H54 (cell line): ENCODE results near the gene ARHGAP10.
"Not testable (repeated sequence)": the region's sequence is repeated elsewhere in the genome, so short reads cannot be mapped to it uniquely, and the experiment has no call there.

Source experiments
- DNase-seq: peaks from one replicate; pipeline ENCODE4 v3.0.0; 2011; ENCODE audit warnings: low spot score, mixed read lengths; ENCODE audit not compliant: insufficient read length
- FAIRE-seq: peaks from 3 replicates; lab custom pipeline; 2011; peaks lifted over from hg19 to GRCh38; lab: Jason Lieb, UNC
- POLR2A ChIP-seq: IDR thresholded peaks from 2 replicates; pipeline ENCODE4 v1.6.1; 2011; ENCODE audit warnings: low read depth, mild to moderate bottlenecking, low read length

The ARHGAP10 gene

DNA sequence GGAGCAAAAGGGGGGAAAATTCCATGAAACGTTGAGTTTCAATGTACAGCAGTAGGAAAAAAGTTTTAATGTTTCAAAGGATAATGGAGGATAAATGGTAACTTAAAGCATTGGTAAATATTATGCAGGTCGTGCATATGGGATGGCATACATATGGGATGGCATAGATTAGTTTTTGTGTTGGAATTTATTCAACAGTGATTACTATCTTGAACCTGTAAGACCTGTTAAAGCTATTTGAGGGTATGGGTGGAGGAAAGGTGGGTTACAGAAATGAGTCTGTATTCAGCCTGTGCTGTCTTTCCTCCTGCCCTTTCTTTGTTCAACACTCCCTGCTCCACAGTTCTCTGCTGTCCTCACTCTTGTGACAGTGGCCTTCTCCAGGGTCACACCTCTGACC is 54.6 kb downstream of the ARHGAP10 start:
- FAIRE-seq (no peak), DNase-seq (no peak)
- TF ChIP-seq POLR2A = no peak

DNA sequence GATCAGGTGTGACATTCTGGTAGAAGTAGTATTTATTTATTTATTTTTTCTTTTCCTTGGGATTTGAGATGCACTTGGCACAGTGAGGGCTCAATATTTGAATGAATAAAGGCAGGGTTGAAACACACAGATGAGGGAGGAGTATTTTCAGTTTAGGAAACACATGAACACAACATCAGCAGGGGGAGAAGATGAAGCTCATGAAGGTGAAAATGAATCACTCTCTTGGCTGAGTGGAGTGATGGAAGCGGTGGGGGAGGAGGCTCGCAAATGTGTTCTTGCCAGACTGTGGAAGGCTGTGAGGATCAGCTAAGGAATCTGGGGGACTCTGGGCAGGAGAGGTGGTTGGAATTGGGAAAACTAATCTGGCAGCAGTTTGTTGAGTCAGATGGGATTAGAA is 55.3 kb downstream of the ARHGAP10 start:
- peak; percentile 9 for DNase-seq
- FAIRE-seq = peak; percentile 84
- TF ChIP-seq POLR2A = no peak

DNA sequence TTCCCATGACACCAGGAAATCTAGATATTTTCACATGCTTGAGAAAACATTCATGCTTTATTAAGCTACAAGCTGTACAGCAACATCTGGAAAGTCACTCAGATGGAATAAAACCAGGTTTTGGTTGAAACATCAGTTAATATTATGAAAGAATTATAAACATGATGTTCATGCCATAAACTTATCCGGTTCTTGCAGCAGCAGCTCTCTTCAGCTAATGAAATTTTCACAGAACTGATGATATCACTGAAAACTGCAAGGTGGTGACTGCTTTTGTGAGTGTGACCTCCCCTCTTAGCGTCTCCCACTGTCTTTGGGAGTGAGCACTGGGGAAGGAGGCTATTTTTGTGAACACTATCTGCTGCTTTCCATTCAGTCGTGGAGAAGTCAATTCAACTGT is 56.9 kb downstream of the ARHGAP10 start:
- DNase-seq (no peak), FAIRE-seq (no peak)
- no peak for TF ChIP-seq POLR2A

DNA sequence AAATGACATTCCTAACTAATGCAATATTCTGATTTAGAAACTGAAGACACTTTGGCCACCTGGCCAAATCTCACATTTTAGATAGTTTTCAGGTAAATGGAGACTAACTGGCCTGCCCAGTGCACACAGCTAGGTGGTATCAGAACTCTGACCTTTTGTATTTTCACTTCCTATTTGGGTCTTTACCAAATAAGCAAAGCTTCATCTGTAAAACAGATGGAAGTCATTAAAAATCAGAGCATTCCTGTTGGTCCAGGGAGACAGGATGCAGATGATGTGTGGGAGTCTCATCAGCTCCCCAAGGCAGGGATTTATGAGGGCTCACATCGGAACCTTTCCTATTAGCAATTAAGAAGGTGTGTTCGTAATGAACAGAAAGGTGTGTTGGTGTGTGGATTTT is 57.7 kb downstream of the ARHGAP10 start:
- DNase-seq = no peak
- no peak for TF ChIP-seq POLR2A
- FAIRE-seq = no peak

DNA sequence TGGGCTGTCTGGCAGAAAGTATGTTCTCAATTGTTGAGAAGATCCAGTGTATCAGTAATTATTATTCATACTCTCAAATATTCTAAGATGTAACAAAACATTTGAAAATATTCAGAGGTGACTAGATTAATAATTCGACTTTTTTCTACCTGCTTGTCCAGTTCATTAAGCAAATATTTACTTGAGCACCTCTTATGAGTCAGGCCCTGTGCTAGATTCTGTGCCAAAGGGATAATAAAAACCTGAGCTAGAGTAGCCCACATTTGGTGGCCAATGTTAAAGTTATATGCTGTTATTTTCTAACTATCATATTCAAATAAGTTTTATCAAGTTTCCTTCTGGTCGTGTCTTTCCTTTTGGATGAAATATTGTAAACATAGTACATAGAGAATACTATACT is 58.5 kb downstream of the ARHGAP10 start:
- FAIRE-seq = no peak
- DNase-seq = no peak
- no peak for TF ChIP-seq POLR2A

DNA sequence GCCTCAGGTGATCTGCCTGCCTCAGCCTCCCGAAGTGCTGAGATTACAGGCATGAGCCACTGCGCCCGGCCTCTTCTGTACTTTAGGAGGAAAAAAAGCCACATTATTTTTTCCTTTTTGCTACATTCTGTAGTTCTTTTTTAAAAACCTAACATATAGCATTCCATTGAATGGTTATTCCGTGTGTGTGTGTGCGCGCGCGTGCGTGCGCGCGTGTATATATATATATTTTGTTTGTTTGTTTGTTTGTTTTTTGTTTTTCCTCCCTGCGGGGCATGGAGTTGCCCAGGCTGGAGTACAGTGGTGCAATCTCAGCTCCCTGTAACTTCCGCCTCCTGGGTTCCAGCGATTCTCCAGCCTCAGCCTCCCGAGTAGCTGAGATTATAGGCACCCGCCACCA is 59.5 kb downstream of the ARHGAP10 start:
- TF ChIP-seq POLR2A = no peak
- no peak for DNase-seq
- FAIRE-seq = no peak

DNA sequence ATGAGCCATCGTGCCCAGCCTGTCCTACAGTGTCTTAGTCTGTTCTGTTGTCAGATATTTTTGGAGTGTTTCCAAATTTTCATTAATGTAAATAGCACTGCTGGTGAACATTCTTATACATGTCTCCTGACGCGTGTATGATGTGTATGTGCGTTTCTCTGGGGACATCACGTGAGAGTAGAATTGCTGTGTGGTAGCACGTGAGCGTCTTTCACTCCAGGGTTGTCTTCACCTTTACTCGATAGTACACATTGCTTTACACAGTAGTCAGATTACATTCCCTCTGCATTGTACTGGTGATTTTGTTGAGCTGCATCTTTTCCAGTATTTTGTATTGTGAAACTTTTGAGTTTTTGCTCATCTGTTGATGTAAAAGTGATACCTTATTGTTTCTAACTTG is 60.0 kb downstream of the ARHGAP10 start:
- no peak for TF ChIP-seq POLR2A
- FAIRE-seq = no peak
- no peak for DNase-seq

DNA sequence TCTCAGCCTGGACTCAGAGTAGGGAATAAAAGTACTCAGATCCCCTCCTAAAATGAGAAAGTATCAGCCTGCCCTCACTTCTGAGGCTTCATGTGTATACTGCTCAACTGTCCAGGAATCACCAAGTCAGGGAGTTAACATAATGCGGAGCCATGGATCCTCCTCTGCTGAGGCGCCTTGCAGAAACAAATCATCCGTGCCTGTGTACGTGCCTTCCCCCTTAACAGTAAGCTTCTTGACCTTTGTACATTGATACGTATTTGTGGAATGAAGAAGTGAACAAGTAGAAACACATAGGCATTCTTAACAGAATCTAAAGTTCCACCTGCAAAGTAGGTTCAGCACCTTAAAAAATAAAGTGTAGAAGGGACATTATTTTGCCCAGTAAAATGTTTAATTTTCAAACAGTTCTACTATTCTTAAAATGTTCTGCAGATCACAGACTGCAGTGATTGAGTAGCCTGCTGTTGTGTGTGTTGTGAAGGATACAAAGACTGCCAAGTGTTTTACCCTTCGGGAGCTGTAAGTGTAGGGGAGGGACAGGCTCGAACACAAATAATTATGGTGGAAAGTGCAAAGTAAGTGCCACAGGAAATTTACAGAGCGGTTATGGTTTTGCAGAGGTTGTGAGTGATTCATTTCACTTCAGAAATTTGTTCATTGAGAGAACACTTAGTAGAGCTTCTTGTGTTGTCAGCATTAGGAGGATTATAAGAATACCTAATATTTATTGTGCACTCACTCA is 61.9 kb downstream of the ARHGAP10 start:
- no peak for DNase-seq
- no peak for FAIRE-seq
- TF ChIP-seq POLR2A = no peak

DNA sequence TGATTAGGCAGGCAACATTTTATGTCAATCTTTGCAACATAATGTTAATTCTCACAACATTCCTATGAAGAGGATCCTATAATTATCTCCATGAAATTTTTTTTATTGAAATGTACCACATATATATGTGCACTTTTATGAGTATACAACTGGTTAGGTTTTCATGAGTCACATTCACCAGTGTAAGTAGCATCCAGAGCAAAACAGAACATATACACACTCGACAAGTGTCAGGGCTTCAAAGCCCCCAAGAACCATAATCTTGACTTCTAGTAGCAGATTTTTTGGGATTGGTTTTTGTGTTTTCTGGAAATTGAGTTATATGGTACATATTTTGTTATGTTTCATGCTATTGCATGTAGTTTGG is 62.4 kb downstream of the ARHGAP10 start:
- TF ChIP-seq POLR2A = no peak
- DNase-seq (no peak), FAIRE-seq (no peak)

DNA sequence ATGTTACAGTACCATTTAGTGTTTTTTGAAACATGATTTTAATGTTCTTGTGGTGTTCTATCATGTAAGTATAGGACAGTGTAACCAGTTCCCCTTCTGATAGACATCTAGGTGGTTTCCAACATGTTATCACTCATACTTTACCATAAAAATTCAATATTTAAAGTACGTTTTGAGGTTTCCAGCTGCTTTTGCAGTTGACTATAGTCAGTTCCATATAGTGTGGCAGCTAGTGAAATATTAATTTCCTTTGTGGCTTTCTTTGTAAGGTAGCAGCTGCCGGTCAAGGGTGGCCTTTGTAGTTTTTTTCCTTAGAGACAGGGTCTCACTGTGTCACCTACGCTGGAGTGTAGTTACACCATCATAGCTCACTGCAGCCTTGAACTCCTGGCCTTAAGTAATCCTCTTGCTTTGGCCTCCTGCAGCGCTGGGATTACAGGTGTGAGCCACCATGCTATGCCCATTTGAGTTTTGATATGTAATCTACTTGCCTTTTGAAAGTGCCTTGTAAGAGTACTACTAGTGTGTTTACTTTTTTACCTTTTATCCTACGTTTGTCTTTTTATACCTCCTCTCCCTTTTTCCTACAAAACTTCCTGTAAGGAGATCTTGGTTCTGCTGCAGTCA is 63.0 kb downstream of the ARHGAP10 start:
- TF ChIP-seq POLR2A = no peak
- FAIRE-seq (no peak), DNase-seq (no peak)

DNA sequence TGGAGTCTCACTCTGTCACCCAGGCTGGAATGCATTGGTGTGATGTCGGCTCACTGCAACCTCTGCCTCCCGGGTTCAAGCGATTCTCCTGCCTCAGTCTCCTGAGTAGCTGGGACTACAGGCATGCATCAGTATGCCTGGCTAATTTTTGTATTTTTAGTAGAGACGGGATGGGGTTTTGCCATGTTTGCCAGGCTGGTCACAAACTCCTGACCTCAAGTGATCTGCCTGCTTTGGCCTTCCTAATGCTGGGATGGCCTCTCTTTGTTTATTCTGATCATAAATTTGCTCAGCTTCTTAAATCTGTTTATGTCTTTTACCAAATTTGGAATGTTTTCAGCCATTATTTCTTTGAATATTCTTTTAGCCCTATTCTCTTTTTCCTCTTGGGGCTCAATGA is 67.2 kb downstream of the ARHGAP10 start:
- not testable (repeated sequence) for FAIRE-seq

DNA sequence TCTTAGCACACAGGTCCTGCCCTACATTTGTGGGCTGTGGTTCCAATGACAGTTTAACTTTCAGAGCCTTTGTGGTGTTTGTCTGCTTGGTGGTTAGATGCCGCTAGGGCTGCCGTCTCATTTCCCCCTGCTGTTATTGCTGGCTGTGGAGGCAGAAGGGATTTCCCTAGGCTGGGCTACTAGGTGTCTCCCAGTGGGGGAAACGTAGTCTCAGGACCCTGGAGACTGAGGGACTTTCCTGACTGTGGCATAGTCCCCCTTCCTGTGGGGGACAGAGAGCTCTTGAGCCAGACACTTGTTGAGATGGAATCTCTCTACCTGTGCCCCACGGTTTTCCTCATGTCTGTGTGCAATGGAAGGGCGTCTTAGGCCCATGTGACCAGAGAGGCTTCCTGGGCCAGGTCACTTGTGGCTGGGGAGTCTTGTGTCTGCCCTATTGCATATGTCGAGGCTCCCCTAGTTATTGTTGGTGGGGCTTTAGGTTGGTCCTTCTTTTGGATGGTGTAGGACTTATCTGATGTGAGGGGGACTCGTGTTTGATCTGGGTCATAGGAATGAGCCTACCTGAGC is 68.2 kb downstream of the ARHGAP10 start:
- no peak for FAIRE-seq
- no peak for DNase-seq
- TF ChIP-seq POLR2A = no peak

More for the DNA sequence above, 67.2 kb downstream of the ARHGAP10 start:
- not testable (repeated sequence) for DNase-seq

DNA sequence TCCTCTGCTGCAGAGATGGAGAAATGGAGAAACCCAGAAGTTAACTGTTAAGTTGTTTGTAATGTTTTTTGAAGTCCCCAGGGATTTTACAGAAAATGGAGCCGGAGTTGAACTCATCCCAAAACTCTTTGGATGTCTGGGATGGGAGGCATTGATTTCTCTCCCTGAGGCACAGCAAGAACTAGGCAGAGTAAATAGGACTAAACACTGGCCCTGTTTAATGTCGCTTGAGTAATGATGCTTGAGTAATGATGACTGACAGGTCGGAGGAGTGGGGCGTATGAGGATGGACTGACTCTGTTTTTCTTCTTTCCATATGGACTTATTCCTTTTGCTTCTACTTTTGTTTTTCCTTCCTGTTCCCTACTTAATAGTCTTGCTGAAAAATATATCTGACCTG is 69.9 kb downstream of the ARHGAP10 start:
- DNase-seq (no peak), FAIRE-seq (no peak)
- TF ChIP-seq POLR2A = no peak

DNA sequence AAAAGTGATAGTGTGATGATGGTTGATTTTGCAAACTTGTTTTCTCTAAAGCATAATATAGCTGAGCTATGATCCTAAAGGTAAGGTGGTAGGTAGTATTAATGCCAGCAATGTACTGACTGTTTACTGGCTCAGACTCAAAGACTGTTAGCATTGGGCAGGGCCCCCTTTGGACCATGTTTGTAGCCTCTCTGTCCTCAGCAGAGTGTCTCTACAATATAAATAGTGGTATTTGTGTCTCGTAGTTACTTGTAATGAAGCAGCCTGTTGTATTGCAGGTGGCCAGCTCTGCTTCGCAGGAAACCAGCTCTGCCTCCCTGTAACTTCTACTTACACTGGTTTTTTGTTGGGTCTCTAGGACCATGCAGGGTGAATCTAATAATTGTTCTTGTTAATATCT is 70.5 kb downstream of the ARHGAP10 start:
- DNase-seq (no peak), FAIRE-seq (no peak)
- TF ChIP-seq POLR2A = no peak

DNA sequence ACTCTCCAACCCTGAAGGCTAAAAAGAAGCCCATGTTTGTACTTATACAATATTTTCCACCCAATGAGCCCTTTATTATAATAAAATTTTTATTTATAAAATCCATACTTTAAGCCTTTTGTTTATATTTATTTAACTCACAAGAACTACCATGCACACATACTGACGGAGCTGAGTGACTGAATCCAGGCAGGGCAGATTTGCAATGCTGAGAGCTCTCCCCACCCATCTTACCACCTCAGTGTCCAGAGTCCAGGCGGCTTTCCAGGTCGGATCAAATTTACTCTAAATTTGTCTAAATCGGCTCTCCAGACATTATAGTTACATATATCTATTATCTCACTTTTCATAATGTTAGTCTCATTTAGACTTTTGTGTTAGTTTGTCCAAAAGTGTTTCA is 74.1 kb downstream of the ARHGAP10 start:
- FAIRE-seq = no peak
- TF ChIP-seq POLR2A = no peak
- DNase-seq = no peak
